Measurements from ENCODE around the gene IFI44.

IFI44 gene

GRCh38 chr1:78658901-78659300, 9.3 kb downstream of the IFI44 start:
- DNase-seq, result no peak

GRCh38 chr1:78663923-78664322, 14.3 kb downstream of the IFI44 start:
- no peak for DNase-seq

- no peak for DNase-seq
Measured at GRCh38 chr1:78664763-78665162, 15.1 kb downstream of the IFI44 start.

- no peak for DNase-seq
Measured at GRCh38 chr1:78665809-78666208, 16.2 kb downstream of the IFI44 start.

- DNase-seq, result no peak
Measured at GRCh38 chr1:78667939-78668338, 18.3 kb downstream of the IFI44 start.

GRCh38 chr1:78668427-78668826, 18.8 kb downstream of the IFI44 start:
- no peak for DNase-seq

- DNase-seq, result no peak
Measured at GRCh38 chr1:78672428-78672827, 22.8 kb downstream of the IFI44 start.

- no peak for DNase-seq
Measured at GRCh38 chr1:78673120-78673519, 23.5 kb downstream of the IFI44 start.

- no peak for DNase-seq
Measured at GRCh38 chr1:78676347-78676982, 26.8 kb downstream of the IFI44 start.

GRCh38 chr1:78676993-78677392, 27.4 kb downstream of the IFI44 start:
- DNase-seq, result no peak

- DNase-seq, result no peak
Measured at GRCh38 chr1:78677788-78678187, 28.2 kb downstream of the IFI44 start.

GRCh38 chr1:78678324-78678723, 28.7 kb downstream of the IFI44 start:
- DNase-seq, result no peak

GRCh38 chr1:78681265-78681664, 31.6 kb downstream of the IFI44 start:
- no peak for DNase-seq

GRCh38 chr1:78682496-78682895, 32.9 kb downstream of the IFI44 start:
- no peak for DNase-seq

- no peak for DNase-seq
Measured at GRCh38 chr1:78683079-78683478, 33.4 kb downstream of the IFI44 start.

- DNase-seq, result no peak
Measured at GRCh38 chr1:78687315-78687714, 37.7 kb downstream of the IFI44 start.

GRCh38 chr1:78687914-78688313, 38.3 kb downstream of the IFI44 start:
- no peak for DNase-seq

- DNase-seq, result no peak
Measured at GRCh38 chr1:78688697-78689096, 39.1 kb downstream of the IFI44 start.

- no peak for DNase-seq
Measured at GRCh38 chr1:78690516-78690915, 40.9 kb downstream of the IFI44 start.

GRCh38 chr1:78691995-78692747, 42.5 kb downstream of the IFI44 start:
- no peak for DNase-seq

GRCh38 chr1:78699813-78700212, 50.2 kb downstream of the IFI44 start:
- no peak for DNase-seq

GRCh38 chr1:78702426-78702825, 52.8 kb downstream of the IFI44 start:
- DNase-seq, result no peak

GRCh38 chr1:78703806-78704205, 54.2 kb downstream of the IFI44 start:
- no peak for DNase-seq

GRCh38 chr1:78712467-78713051, 62.9 kb downstream of the IFI44 start:
- DNase-seq, result no peak

Data from DMS79 (cell line).